ENCODE measurements around the gene MARCHF10. TPM values are rescaled to one million over a fixed set of nuclear protein-coding genes. Genes with fewer than 3 reads are reported as not detected.
A peak's percentile ranks its signal among the peaks of the same experiment; 100 is the strongest.

Gene MARCHF10
- total RNA-seq, 3 donors from 2014 or later = under 0.01 to 0.16 TPM; not detected in 1

- no peaks in the 10 kb centered on the region for H3K36me3 ChIP-seq
- no peak for DNase-seq (ENCODE audit: low spot score in 2 of 2)
- H3K9me3 ChIP-seq = peaks cover 0 to 5% of the 10 kb centered on the region in 2 donors
- H3K27me3 ChIP-seq = no peaks in the 10 kb centered on the region
- TF ChIP-seq POLR2A (IDR thresholded peaks at IDR 0.05) = no peak
- TF ChIP-seq CTCF (IDR thresholded peaks at IDR 0.05) = no peak
- no peak for TF ChIP-seq POLR2AphosphoS5 (IDR thresholded peaks at IDR 0.05)
- H3K4me3 ChIP-seq = no peak overlapping the region
- intact Hi-C loops (cut with DNase I; ENCODE audit: low total_unique reads) = no loop called here
- H3K4me1 ChIP-seq = no peaks in the 10 kb centered on the region
- H3K27ac ChIP-seq = peak overlapping the region in 1 of 2 donors; percentile 32
Observed at GRCh38 chr17:62780269-62780668, 27.8 kb downstream of the MARCHF10 start.

DNA sequence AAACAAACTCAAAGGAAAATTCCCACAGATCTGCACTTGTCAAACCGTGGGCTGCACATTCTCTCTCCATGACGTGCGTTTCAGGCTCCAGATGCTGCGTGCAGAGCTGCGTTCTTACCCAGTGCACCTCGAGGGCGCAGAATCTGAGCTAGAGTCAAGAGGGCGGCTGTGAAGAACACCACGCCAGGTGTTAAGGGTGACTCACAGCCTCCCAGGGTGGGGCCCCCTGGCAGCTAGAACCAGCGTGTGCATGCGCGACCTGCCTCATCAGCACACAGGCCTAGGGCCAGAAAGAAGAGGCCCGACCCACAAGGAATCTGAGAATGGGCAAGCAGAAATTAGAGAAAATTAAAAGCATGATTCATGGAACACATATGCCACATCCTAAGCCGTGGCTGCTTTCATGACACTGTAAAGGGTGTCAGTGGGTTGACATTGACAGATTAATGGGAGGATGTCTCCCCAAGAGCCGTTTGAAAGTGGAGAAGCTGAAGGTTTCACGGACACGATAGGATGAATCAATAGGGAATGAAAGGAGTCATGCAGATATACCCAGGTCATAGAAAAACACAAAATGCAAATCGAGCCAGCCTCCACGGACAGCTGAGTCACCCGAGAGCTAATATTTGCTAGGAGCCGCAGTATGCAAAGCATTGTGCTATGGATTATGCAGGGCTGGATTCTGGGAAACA, 29.0 kb downstream of the MARCHF10 start:
- Histone ChIP-seq H3K9me3 (no peaks in the 10 kb centered on the region), H3K36me3 (no peaks in the 10 kb centered on the region), H3K4me1 (no peaks in the 10 kb centered on the region), H3K27ac (peak overlapping the region; percentile 56 to 64), H3K27me3 (no peaks in the 10 kb centered on the region), H3K4me3 (peak overlapping the region in 1 of 3 donors; percentile 40)
- DNase-seq (ENCODE audit: low spot score in 2 of 2) = peak; percentile 61 to 65
- TF ChIP-seq POLR2AphosphoS5 (IDR thresholded peaks at IDR 0.05) (peak in 1 of 3 donors; percentile 12), POLR2A (IDR thresholded peaks at IDR 0.05) (no peak), CTCF (IDR thresholded peaks at IDR 0.05) (no peak)
- intact Hi-C loops (cut with DNase I; ENCODE audit: low total_unique reads) = no loop called here

- no peaks in the 10 kb centered on the region for H3K36me3 ChIP-seq
- DNase-seq (ENCODE audit: low spot score in 2 of 2) = no peak
- no peak overlapping the region for H3K27ac ChIP-seq
- no peaks in the 10 kb centered on the region for H3K9me3 ChIP-seq
- no peaks in the 10 kb centered on the region for H3K27me3 ChIP-seq
- H3K4me1 ChIP-seq = no peaks in the 10 kb centered on the region
- H3K4me3 ChIP-seq = no peak overlapping the region
- no peak for TF ChIP-seq POLR2AphosphoS5 (IDR thresholded peaks at IDR 0.05)
- TF ChIP-seq CTCF (IDR thresholded peaks at IDR 0.05) = no peak
- no peak for TF ChIP-seq POLR2A (IDR thresholded peaks at IDR 0.05)
- intact Hi-C loops (cut with DNase I; ENCODE audit: low total_unique reads) = no loop called here
Observed at GRCh38 chr17:62775876-62776275, 32.2 kb downstream of the MARCHF10 start.

GRCh38 chr17:62774338-62774737, 33.8 kb downstream of the MARCHF10 start:
- H3K9me3 ChIP-seq = no peaks in the 10 kb centered on the region
- H3K4me1 ChIP-seq = no peaks in the 10 kb centered on the region
- DNase-seq (ENCODE audit: low spot score in 2 of 2) = no peak
- TF ChIP-seq POLR2AphosphoS5 (IDR thresholded peaks at IDR 0.05) (no peak), POLR2A (IDR thresholded peaks at IDR 0.05) (no peak), CTCF (IDR thresholded peaks at IDR 0.05) (no peak)
- H3K4me3 ChIP-seq = no peak overlapping the region
- H3K27ac ChIP-seq = no peak overlapping the region
- no peaks in the 10 kb centered on the region for H3K27me3 ChIP-seq
- H3K36me3 ChIP-seq = no peaks in the 10 kb centered on the region
- intact Hi-C loops (cut with DNase I; ENCODE audit: low total_unique reads) = no loop called here

DNA sequence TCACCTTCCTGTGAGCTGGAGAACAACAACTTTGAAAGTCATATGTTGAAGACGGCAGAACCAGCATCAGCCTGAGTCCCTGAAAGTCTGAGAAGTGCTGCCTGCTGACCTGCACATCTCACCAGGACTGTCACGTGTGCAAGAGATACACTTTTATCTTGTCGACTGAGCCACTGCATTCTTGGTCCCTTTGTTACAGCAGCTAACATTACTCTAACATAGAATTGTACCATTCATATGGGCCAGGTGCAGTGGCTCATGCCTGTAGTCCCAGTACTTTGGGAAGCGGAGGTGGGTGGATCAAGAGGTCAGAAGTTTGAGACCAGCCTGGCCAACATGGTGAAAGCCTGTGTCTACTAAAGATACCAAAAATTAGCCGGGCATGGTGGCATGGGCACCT, 40.1 kb downstream of the MARCHF10 start:
- Histone ChIP-seq H3K36me3 (no peaks in the 10 kb centered on the region), H3K27ac (no peak overlapping the region), H3K4me1 (no peaks in the 10 kb centered on the region), H3K9me3 (no peaks in the 10 kb centered on the region), H3K27me3 (no peaks in the 10 kb centered on the region), H3K4me3 (no peak overlapping the region)
- no peak for DNase-seq (ENCODE audit: low spot score in 2 of 2)
- TF ChIP-seq POLR2AphosphoS5 (IDR thresholded peaks at IDR 0.05) = no peak
- TF ChIP-seq CTCF (IDR thresholded peaks at IDR 0.05) = no peak
- no peak for TF ChIP-seq POLR2A (IDR thresholded peaks at IDR 0.05)
- intact Hi-C loops (cut with DNase I; ENCODE audit: low total_unique reads) = no loop called here

All from breast epithelium (tissue), 4 donors.